Astrocyte of the spinal cord (primary cell): ENCODE data around the gene STUM.
"Not testable (repeated sequence)": the region's sequence is repeated elsewhere in the genome, so short reads cannot be mapped to it uniquely, and the experiment has no call there.

ENCODE experiments used
- DNase-seq: peaks from one replicate; pipeline ENCODE4 v3.0.0; 2011; ENCODE audit warnings: low read depth, low spot score
- H3K4me3 ChIP-seq: 2 replicates; pipeline ENCODE4 v1.5.1; 2011; ENCODE audit warnings: low read depth, mild to moderate bottlenecking, low read length, moderate library complexity
- CTCF ChIP-seq: IDR thresholded peaks from 2 replicates; pipeline ENCODE4 v1.5.1; 2012; ENCODE audit warnings: low read depth, mild to moderate bottlenecking, low read length, inconsistent platforms
- in situ Hi-C: cut with HindIII; loops from 2 replicates; pipeline ENCODE4 v1.10.0; 2017; ENCODE audit warnings: low sequenced_read_pairs

The STUM gene

GRCh38 chr1:226636847-226637096 lies 88.2 kb downstream of the STUM start:
- DNase-seq = no peak
- in situ Hi-C loops = no loop called here
- no peak for TF ChIP-seq CTCF

GRCh38 chr1:226637147-226637935 lies 88.8 kb downstream of the STUM start:
- in situ Hi-C loops = no loop called here
- TF ChIP-seq CTCF = peak; percentile 52
- DNase-seq = no peak
- no peak overlapping the region for H3K4me3 ChIP-seq

More at GRCh38 chr1:226636847-226637096, 88.2 kb downstream of the STUM start:
- no peak overlapping the region for H3K4me3 ChIP-seq

- in situ Hi-C loops = no loop called here
- DNase-seq = no peak
- TF ChIP-seq CTCF = no peak
- no peak overlapping the region for H3K4me3 ChIP-seq
Measured at GRCh38 chr1:226638001-226638601, 89.5 kb downstream of the STUM start.

GRCh38 chr1:226638608-226639007 lies 90.0 kb downstream of the STUM start:
- DNase-seq = no peak
- no peak for TF ChIP-seq CTCF
- in situ Hi-C loops = no loop called here
- no peak overlapping the region for H3K4me3 ChIP-seq

GRCh38 chr1:226639206-226639605 lies 90.6 kb downstream of the STUM start:
- DNase-seq, in situ Hi-C loops, H3K4me3 ChIP-seq: not testable (repeated sequence)

GRCh38 chr1:226639631-226640061 lies 91.1 kb downstream of the STUM start:
- no peak for DNase-seq
- no peak for TF ChIP-seq CTCF
- in situ Hi-C loops = no loop called here
- no peak overlapping the region for H3K4me3 ChIP-seq

GRCh38 chr1:226640321-226641136 lies 92.0 kb downstream of the STUM start:
- in situ Hi-C loops = no loop called here
- H3K4me3 ChIP-seq = no peak overlapping the region
- no peak for TF ChIP-seq CTCF
- DNase-seq = no peak
